ENCODE data around the gene BRPF3. TPM values are rescaled to one million over a fixed set of nuclear protein-coding genes. Genes with fewer than 3 reads are reported as not detected.

The BRPF3 gene
- polyA plus RNA-seq, 3 donors: 1.1 to 9.2 (median 1.3) TPM

- Histone ChIP-seq H3K36me3 (replicated peaks in 1 of 2; ENCODE audit: control insufficient read depth in 1 of 2, insufficient read depth in 2 of 2, low read length in 2 of 2) (no peaks in the 10 kb centered on the region), H2AFZ (ENCODE audit: insufficient read depth, low read depth, low read length, poor library complexity, severe bottlenecking) (no peak overlapping the region), H3K4me1 (ENCODE audit: control insufficient read depth in 1 of 2, insufficient read depth in 2 of 2, low read length in 2 of 2) (peaks cover 3 to 8% of the 10 kb centered on the region in 2 donors), H3K4me3 (replicated peaks in 1 of 3; ENCODE audit: low read depth in 2 of 3, low read length in 3 of 3) (no peak overlapping the region), H3K27ac (ENCODE audit: low read depth in 1 of 2, low read length in 2 of 2) (no peak overlapping the region), H3K79me2 (ENCODE audit: insufficient read depth, low read length) (no peaks in the 10 kb centered on the region), H3K27me3 (ENCODE audit: control insufficient read depth in 2 of 2, insufficient read depth in 2 of 2, low read length in 2 of 2) (no peaks in the 10 kb centered on the region), H4K20me1 (ENCODE audit: insufficient read depth, low read length) (no peaks in the 10 kb centered on the region), H3K4me2 (replicated peaks; ENCODE audit: extremely low read depth, low read length, poor library complexity, severe bottlenecking) (no peak overlapping the region), H3K9ac (ENCODE audit: insufficient read depth, low read length, poor library complexity, severe bottlenecking) (no peak overlapping the region), H3K9me3 (replicated peaks in 1 of 2; ENCODE audit: control insufficient read depth in 1 of 2, insufficient read depth in 1 of 2, low read length in 2 of 2) (peaks cover 14% of the 10 kb centered on the region in 2 donors)
- TF ChIP-seq CTCF (IDR thresholded peaks at IDR 0.05): no peak
- H3K36me3 Mint-ChIP-seq: no peaks in the 10 kb centered on the region
- H3K27ac Mint-ChIP-seq: peak overlapping the region in 1 of 7 donors; percentile 62
- peaks cover 3 to 5% (median 4%) of the 10 kb centered on the region in 3 donors for H3K27me3 Mint-ChIP-seq (ENCODE audit: low read depth in 3 of 3)
- intact Hi-C loops (cut with micrococcal nuclease): no loop called here
- 100% methylated on average over 1 of the region's 4 CpGs for WGBS (ENCODE audit: insufficient coverage)
- H3K9me3 Mint-ChIP-seq: peaks cover 0 to 14% (median 12%) of the 10 kb centered on the region in 7 donors
- no peak overlapping the region for H3K4me3 Mint-ChIP-seq
- H3K4me1 Mint-ChIP-seq: peaks cover 11% of the 10 kb centered on the region
- DNase-seq: no peak
Observed at GRCh38 chr6:36267731-36268477, 71.4 kb downstream of the BRPF3 start.

GRCh38 chr6:36268478-36269275 is 72.1 kb downstream of the BRPF3 start:
- H3K4me2 ChIP-seq (replicated peaks; ENCODE audit: extremely low read depth, low read length, poor library complexity, severe bottlenecking): no peak overlapping the region
- H3K36me3 Mint-ChIP-seq: no peaks in the 10 kb centered on the region
- H3K4me1 Mint-ChIP-seq: peaks cover 11% of the 10 kb centered on the region
- peaks cover 0 to 14% (median 12%) of the 10 kb centered on the region in 7 donors for H3K9me3 Mint-ChIP-seq
- peaks cover 14% of the 10 kb centered on the region in 2 donors for H3K9me3 ChIP-seq (replicated peaks in 1 of 2; ENCODE audit: control insufficient read depth in 1 of 2, insufficient read depth in 1 of 2, low read length in 2 of 2)
- peak overlapping the region in 2 of 7 donors; percentile 4 to 6 for H3K27ac Mint-ChIP-seq
- no peaks in the 10 kb centered on the region for H3K27me3 ChIP-seq (ENCODE audit: control insufficient read depth in 2 of 2, insufficient read depth in 2 of 2, low read length in 2 of 2)
- TF ChIP-seq CTCF (IDR thresholded peaks at IDR 0.05): no peak
- no peak overlapping the region for H2AFZ ChIP-seq (ENCODE audit: insufficient read depth, low read depth, low read length, poor library complexity, severe bottlenecking)
- 94% methylated on average over 6 of the region's 12 CpGs for WGBS (ENCODE audit: insufficient coverage)
- no peaks in the 10 kb centered on the region for H4K20me1 ChIP-seq (ENCODE audit: insufficient read depth, low read length)
- H3K4me3 Mint-ChIP-seq: no peak overlapping the region
- H3K36me3 ChIP-seq (replicated peaks in 1 of 2; ENCODE audit: control insufficient read depth in 1 of 2, insufficient read depth in 2 of 2, low read length in 2 of 2): no peaks in the 10 kb centered on the region
- no peaks in the 10 kb centered on the region for H3K79me2 ChIP-seq (ENCODE audit: insufficient read depth, low read length)
- intact Hi-C loops (cut with micrococcal nuclease): no loop called here
- no peak overlapping the region for H3K9ac ChIP-seq (ENCODE audit: insufficient read depth, low read length, poor library complexity, severe bottlenecking)
- no peak overlapping the region for H3K4me3 ChIP-seq (replicated peaks in 1 of 3; ENCODE audit: low read depth in 2 of 3, low read length in 3 of 3)
- peaks cover 3 to 6% (median 4%) of the 10 kb centered on the region in 3 donors for H3K27me3 Mint-ChIP-seq (ENCODE audit: low read depth in 3 of 3)
- H3K4me1 ChIP-seq (ENCODE audit: control insufficient read depth in 1 of 2, insufficient read depth in 2 of 2, low read length in 2 of 2): peaks cover 3 to 8% of the 10 kb centered on the region in 2 donors
- peak in 1 of 3 donors; percentile 48 for DNase-seq
- H3K27ac ChIP-seq (ENCODE audit: low read depth in 1 of 2, low read length in 2 of 2): no peak overlapping the region

Data from CD14-positive monocyte (primary cell).